GM19438 (cell line): ENCODE data around the gene ADGRF4.

Experiments used
- ATAC-seq: cut with Tn5 transposase; IDR thresholded peaks from one replicate; pipeline ENCODE4 v1.9.1; 2021; ENCODE audit warnings: low read depth; ENCODE audit not compliant: unreplicated experiment

ADGRF4 gene, protein sequence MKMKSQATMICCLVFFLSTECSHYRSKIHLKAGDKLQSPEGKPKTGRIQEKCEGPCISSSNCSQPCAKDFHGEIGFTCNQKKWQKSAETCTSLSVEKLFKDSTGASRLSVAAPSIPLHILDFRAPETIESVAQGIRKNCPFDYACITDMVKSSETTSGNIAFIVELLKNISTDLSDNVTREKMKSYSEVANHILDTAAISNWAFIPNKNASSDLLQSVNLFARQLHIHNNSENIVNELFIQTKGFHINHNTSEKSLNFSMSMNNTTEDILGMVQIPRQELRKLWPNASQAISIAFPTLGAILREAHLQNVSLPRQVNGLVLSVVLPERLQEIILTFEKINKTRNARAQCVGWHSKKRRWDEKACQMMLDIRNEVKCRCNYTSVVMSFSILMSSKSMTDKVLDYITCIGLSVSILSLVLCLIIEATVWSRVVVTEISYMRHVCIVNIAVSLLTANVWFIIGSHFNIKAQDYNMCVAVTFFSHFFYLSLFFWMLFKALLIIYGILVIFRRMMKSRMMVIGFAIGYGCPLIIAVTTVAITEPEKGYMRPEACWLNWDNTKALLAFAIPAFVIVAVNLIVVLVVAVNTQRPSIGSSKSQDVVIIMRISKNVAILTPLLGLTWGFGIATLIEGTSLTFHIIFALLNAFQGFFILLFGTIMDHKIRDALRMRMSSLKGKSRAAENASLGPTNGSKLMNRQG

GRCh38 chr6:47698342-47698787 is at the start of gene ADGRF4:
Gene ADGRF4 (plus strand): TSS chr6:47698580. CDS start chr6:47707246, 8,666 bp downstream.
- no peak for ATAC-seq

DNA sequence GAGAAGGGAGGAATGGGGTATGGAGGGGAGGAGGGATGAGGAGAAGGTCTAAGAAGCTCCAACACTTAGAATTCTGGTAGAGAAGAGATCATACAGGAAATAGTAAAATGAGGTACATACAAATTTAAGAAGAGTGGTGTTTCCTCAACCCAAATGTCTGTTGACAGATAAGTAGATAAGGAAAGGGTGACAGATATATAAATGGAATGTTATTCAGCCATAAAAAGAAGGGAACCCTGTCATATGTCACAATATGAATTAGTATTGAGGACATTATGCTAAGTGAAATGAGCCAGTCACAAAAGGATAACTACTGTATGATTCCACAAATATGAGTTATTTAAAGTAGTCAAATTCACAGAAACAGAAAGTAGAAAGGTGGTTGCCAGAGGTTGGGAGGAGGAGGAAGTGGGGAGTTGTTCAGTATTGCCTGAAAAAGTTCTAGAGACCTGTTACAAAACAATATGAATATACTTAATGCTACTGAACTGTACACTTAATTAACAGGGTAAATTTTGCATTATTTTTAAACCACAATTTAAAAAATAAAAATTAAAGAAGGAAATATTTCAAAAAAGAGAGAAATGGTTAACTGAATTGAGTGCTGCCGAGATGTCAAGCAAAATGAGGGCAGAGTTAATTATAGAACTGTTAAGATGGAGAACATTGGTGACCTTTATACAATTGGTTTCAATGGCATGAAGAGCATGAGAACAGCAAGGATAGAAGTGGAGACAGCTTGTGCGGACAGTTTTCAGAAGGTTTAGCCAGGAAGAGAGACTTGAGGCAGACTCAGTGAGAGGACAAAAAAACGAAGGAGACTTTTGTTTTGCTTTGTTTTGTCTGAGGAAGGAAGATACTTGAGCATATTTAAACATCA is 47.6 kb upstream of the ADGRF4 start:
- ATAC-seq: no peak

DNA sequence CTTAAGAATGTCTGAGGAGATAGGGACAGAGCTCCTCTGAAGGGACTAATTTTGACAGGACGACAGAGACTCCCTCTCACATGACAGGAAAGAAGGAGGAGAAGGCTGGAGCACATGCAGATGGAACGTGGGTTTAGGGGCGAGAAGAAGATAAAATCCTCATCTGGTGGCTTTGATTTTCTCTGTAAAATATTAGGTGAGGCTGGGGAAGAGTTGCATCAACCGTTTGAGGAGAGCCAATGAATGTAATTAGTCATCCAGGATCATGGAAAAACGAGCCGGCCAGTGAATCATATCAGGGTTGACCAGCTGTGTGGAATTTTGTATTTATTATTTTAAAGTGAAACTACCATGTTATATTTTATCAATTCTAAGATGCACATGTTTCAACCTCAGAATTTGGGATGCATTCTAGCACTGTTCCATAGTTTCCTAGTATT is 46.9 kb upstream of the ADGRF4 start:
- ATAC-seq: no peak

DNA sequence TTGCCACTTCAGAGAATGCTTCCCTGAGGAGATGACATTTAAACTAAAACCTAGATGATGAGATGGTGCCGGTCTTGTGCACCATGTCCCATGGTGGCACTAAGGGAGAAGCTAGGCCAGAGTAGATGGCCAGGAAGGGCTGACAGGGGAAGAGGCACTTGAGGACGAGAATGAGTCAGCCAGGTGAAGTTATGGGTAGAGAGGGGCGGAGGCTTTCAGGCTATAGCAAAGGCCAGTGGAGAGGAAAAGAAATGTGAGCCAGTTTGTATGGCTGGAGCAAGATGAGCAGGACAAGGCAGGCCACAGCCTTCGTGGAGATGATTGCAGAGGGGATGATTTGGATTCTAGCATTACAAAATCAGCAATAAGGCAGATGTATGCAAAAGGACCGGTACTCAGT is 44.7 kb upstream of the ADGRF4 start:
- no peak for ATAC-seq

GRCh38 chr6:47654255-47654654 is 44.1 kb upstream of the ADGRF4 start:
- no peak for ATAC-seq

GRCh38 chr6:47655719-47656595 is 42.4 kb upstream of the ADGRF4 start:
- no peak for ATAC-seq

DNA sequence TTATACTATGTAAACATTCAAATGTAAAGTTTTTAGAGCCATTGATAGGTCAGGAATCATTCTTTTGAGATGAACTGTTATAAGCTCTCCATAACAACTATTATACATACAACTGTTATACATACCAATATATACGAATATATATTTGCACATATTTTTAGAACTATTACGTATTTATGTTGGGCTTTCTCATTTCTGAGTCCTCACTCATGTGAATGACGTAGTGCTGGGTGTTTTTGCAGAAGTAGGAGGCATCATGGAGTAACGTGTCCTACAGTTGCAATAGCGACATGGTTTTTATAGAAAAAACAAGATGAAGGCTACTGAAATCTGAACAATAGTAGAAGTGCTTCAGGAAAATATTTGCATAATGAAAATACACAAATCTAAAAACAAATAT is 36.4 kb upstream of the ADGRF4 start:
- no peak for ATAC-seq

GRCh38 chr6:47663462-47664216 is 34.7 kb upstream of the ADGRF4 start:
- no peak for ATAC-seq

GRCh38 chr6:47665112-47665511 is 33.3 kb upstream of the ADGRF4 start:
- ATAC-seq: no peak

- no peak for ATAC-seq
Observed at GRCh38 chr6:47669684-47670513, 28.5 kb upstream of the ADGRF4 start.

DNA sequence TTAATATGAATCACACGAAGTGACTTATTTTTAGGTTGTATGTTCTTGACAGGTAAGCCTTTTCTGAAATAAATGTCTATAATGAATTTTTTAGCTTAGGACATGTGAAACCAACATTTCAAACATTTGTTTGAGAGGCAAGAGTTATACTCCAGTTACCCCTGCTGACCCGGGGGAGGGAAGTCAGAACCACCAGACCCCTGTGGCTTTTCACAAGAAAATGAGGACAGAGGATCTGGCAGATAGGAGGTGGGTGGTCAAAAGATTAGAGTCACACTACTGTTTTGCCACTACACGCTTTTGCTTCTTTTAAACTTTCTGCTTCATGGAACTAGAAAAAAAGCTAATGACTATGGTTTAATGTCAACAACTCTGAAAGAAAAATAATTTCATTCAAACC is 27.5 kb upstream of the ADGRF4 start:
- ATAC-seq: no peak

- ATAC-seq: no peak
Observed at GRCh38 chr6:47671777-47672176, 26.6 kb upstream of the ADGRF4 start.

- no peak for ATAC-seq
Observed at GRCh38 chr6:47672816-47673215, 25.6 kb upstream of the ADGRF4 start.

- ATAC-seq: no peak
Observed at GRCh38 chr6:47674673-47675072, 23.7 kb upstream of the ADGRF4 start.

DNA sequence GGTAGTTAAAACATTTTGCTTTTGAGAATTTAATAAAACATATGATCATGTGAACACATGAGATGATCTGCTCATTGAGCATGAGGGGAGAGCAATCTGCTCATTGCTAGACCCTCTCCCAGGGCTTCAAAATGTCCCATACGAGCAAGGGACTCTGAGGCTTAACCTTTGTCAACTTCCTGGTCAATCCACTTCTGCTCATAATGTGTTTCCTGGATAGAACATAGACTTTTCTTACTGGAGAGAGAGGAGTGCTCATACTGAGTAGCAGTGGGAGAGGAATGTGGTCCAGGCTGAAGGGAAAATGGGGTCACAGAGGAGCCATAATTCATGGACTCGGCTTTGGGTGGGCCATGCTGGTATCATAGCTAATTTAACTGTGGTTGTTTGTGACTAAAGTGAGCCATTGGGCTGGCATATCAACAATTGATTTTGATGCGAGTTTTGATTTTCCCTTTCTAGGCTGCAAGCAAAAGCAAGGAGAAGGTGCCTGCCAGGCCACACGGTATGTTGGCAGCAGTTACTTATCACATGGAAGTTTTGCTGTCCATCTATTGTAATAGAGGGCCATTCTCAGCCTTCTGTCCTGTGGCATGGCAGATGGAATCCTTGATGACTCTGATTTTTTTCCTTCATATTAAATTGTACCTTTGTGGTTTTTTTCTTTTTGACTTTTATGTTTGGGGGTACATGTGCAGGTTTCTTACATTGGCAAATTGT is 20.8 kb upstream of the ADGRF4 start:
- ATAC-seq: no peak

DNA sequence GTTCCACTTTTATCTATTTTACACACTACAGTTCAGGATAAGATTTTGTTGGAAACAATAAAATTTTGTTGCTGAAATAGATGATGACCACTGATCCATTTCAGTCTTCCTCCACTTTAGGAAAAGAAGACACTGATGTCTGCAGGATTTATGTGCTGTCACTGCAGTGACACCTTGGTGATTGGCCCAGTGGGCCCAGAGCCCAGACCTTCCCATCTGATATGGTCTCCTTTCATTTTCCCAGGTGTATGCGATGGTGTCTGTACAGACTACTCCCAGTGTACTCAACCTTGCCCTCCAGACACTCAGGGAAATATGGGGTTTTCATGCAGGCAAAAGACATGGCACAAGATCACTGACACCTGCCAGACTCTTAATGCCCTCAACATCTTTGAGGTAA is 19.6 kb upstream of the ADGRF4 start:
- no peak for ATAC-seq

DNA sequence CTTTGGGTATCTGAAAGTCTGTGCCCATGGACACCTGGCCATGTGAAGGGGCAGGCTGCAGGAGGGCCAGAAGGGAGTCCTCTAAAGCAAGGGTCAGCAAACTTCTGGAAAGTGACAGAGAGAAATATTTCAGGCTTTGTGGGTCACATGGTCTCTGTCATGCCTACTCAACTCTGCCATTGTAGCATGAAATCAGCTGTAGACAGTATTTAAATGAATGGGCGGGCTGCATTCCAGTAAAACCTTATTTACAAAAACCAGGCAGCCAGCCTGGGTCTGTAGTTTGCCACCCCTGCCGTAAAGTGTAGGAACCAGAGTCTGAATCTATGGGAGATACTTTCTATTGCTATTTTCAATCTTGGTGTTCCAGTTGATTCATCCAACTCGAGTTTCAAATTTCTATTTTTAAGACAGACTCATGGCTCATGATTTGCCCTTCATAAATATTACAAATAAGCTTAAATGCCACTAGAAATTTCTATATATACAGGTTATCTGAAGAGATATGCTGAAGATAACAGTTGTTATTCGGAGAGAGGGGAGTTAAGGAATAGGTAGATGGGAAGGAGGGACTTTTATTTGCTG is 19.0 kb upstream of the ADGRF4 start:
- no peak for ATAC-seq
